Forelimb muscle (tissue), 1 donor: ENCODE data around the gene MBOAT7. TPM values are rescaled to one million over a fixed set of nuclear protein-coding genes. Genes with fewer than 3 reads are reported as not detected.
"Not testable (repeated sequence)": the region's sequence is repeated elsewhere in the genome, so short reads cannot be mapped to it uniquely, and the experiment has no call there.

Experiments
- DNase-seq: peaks from one replicate; pipeline ENCODE4 v3.0.0-alpha.2; 2013; ENCODE audit warnings: low read depth
- polyA plus RNA-seq: library from polyadenylated mRNA; unstranded; fragments of 120-200 nt; gene quantifications from one replicate; pipeline ENCODE4 v1.2.1, GENCODE V29; 2013; ENCODE audit not compliant: insufficient read length

MBOAT7 gene
- polyA plus RNA-seq, 1 donor: 27.2 TPM

- DNase-seq: no peak
Observed at GRCh38 chr19:54209058-54209810, 19.9 kb upstream of the MBOAT7 start.

- no peak for DNase-seq
Observed at GRCh38 chr19:54208784-54209057, 19.3 kb upstream of the MBOAT7 start.

- peak; percentile 62 for DNase-seq
Observed at GRCh38 chr19:54207983-54208783, 18.8 kb upstream of the MBOAT7 start.

GRCh38 chr19:54207676-54207982 lies 18.2 kb upstream of the MBOAT7 start:
- DNase-seq: no peak

- not testable (repeated sequence) for DNase-seq
Observed at GRCh38 chr19:54207193-54207592, 17.8 kb upstream of the MBOAT7 start.

- DNase-seq: no peak
Observed at GRCh38 chr19:54206831-54207177, 17.4 kb upstream of the MBOAT7 start.

GRCh38 chr19:54206030-54206830 lies 16.9 kb upstream of the MBOAT7 start:
- no peak for DNase-seq

- no peak for DNase-seq
Observed at GRCh38 chr19:54204767-54205468, 15.5 kb upstream of the MBOAT7 start.

GRCh38 chr19:54203151-54203611 lies 13.8 kb upstream of the MBOAT7 start:
- no peak for DNase-seq

GRCh38 chr19:54201980-54202379 lies 12.6 kb upstream of the MBOAT7 start:
- DNase-seq: no peak

GRCh38 chr19:54201172-54201701 lies 11.9 kb upstream of the MBOAT7 start:
- DNase-seq: no peak

GRCh38 chr19:54199401-54199800 lies 10.0 kb upstream of the MBOAT7 start:
- no peak for DNase-seq

- no peak for DNase-seq
Observed at GRCh38 chr19:54197121-54197520, 7.7 kb upstream of the MBOAT7 start.

- DNase-seq: no peak
Observed at GRCh38 chr19:54196536-54196935, 7.2 kb upstream of the MBOAT7 start.

GRCh38 chr19:54194463-54194862 lies 5.1 kb upstream of the MBOAT7 start:
- DNase-seq: not testable (repeated sequence)

GRCh38 chr19:54193011-54193410 lies 3.6 kb upstream of the MBOAT7 start:
- no peak for DNase-seq

GRCh38 chr19:54191811-54192453 lies 2.6 kb upstream of the MBOAT7 start:
- DNase-seq: no peak

- DNase-seq: peak; percentile 63
Observed at GRCh38 chr19:54191011-54191810, 1.8 kb upstream of the MBOAT7 start, which contains the start of gene TSEN34. TSEN34 (plus strand) TSS chr19:54191308; CDS start chr19:54191365, 57 bp downstream.

- DNase-seq: peak; percentile 99
Observed at GRCh38 chr19:54190503-54191010, 1.2 kb upstream of the MBOAT7 start.
